Measurements from ENCODE around the gene ETS2.

DNA sequence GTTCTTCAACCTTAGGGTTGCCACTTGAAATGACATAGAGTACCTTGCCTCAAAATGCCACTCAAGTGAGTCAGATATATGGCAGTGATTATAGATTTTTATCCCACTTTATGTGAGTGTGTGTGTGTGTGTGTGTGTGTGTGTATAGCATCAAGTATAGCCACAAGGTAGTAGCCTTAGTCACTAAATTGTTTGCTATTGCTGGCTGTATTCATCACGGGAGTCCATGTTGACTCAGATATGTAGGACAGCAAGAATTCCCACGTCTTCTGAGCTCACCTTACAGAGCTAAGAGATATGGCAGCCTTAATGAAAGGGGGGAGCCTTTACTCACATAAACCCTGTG lies 9.3 kb downstream of the ETS2 start:
- no peak for TF ChIP-seq CTCF (IDR thresholded peaks at IDR 0.05; ENCODE audit: low read depth, low read length)
- no peak for TF ChIP-seq EZH2phosphoT487 (IDR thresholded peaks at IDR 0.05; ENCODE audit: low read depth)
